Subcutaneous adipose tissue (tissue), 4 donors: Measurements from ENCODE around the gene THAP7. TPM values are rescaled to one million over a fixed set of nuclear protein-coding genes. Genes with fewer than 3 reads are reported as not detected.

Experiments used
- total RNA-seq, 4 donors: library from RNA; depleted of rRNA; stranded (reverse); fragments of >200 nt; gene quantifications; one replicate each; pipeline ENCODE4 v1.1.0, GENCODE V29; 2016
- TF ChIP-seq, protein P1 (sequence below): fragments of 450-650 bp; IDR thresholded peaks from one replicate; pipeline ENCODE4 v1.5.1; 2016; ENCODE audit warnings: low read depth, mild to moderate bottlenecking, control low read depth, antibody characterized with exemption, moderate library complexity

Gene THAP7
- total RNA-seq, 4 donors from 2014 or later: 20.7 to 26.6 (median 23.5) TPM

DNA sequence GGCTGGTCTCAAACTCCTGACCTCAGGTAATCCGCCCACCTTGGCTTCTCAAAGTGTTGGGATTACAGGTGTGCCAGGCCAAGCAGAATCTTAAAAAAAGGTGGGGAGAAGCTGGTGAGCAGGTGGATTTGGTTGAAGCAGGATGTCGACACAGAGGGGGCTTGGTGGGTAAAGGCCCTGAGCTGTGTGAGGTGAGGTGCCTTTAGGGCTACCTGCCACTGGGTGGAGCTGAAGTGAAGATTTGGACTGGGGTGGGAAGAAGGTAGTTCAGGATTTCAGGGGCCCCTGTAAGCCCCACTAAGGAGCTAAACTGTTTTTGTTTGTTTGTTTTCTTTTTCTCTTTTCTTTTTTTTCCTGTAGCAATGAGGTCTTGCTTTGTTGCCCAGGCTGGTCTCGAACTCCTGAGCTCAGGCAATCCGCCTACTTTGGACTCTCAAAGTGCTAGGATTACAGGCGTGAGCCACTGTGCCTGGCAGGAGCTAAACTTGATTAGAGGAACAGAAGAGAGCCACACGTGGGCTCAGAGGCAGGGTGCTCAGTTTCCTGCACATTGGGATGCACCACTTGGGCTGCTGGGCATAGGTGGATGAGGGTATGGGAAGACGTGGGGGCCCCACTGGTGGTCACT is 19.0 kb upstream of the THAP7 start:
- TF ChIP-seq, protein P1, sequence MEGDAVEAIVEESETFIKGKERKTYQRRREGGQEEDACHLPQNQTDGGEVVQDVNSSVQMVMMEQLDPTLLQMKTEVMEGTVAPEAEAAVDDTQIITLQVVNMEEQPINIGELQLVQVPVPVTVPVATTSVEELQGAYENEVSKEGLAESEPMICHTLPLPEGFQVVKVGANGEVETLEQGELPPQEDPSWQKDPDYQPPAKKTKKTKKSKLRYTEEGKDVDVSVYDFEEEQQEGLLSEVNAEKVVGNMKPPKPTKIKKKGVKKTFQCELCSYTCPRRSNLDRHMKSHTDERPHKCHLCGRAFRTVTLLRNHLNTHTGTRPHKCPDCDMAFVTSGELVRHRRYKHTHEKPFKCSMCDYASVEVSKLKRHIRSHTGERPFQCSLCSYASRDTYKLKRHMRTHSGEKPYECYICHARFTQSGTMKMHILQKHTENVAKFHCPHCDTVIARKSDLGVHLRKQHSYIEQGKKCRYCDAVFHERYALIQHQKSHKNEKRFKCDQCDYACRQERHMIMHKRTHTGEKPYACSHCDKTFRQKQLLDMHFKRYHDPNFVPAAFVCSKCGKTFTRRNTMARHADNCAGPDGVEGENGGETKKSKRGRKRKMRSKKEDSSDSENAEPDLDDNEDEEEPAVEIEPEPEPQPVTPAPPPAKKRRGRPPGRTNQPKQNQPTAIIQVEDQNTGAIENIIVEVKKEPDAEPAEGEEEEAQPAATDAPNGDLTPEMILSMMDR: no peak

DNA sequence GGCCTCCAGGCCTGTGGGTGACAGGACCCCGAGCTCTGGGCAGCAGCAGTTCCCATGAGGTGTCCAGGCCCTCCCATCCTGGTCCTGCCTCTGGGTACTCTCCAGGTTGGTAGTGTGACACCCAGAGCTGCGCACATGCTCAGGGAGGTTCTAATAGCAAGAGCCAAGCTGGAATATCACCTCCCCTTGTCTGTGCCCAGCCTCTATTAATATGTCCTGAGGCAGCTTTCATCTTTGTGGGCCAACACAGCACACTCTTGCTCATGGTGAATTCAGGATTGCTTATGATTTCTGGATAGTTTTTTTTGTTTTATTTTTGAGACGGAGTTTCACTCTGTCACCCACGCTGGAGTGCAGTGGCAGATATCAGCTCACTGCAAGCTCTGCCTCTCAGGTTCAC is 16.4 kb upstream of the THAP7 start:
- TF ChIP-seq, protein P1: no peak

DNA sequence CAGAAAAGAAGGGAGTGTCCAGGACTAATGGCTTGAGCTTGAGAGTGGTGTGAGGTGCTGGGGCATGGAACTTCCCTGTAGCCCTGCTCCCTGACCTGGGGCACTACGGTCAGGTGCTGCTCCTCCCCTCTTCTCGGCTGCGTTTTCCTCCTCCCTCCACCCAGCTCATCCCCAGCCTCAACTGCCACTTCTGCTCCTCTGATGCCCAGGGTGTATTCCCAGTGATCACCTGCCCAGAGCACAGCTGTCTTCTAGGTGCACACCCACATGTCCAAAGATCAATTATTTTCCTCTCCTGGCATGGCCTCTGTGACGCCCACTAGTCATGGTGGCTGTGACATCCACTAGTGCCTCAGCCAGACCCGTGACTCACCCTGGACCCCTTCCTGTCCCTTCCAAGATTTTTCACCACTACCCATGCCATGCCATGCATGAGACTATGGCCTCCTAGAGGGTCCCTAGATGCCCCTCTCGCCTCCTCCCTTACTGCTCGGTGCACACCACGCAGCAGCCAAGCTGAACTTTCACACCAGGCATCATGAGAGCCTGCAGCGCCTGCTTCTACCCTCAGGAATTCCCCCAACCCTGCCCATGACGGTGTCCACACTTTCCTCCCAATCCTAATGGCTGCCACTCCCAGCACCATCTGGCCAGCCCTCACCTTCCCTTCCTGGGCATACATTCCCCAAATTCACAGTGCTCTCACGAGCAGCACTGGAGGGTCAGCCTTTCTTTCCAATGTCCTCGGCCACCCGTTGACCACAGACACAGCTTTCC is 14.9 kb upstream of the THAP7 start:
- TF ChIP-seq, protein P1: no peak

DNA sequence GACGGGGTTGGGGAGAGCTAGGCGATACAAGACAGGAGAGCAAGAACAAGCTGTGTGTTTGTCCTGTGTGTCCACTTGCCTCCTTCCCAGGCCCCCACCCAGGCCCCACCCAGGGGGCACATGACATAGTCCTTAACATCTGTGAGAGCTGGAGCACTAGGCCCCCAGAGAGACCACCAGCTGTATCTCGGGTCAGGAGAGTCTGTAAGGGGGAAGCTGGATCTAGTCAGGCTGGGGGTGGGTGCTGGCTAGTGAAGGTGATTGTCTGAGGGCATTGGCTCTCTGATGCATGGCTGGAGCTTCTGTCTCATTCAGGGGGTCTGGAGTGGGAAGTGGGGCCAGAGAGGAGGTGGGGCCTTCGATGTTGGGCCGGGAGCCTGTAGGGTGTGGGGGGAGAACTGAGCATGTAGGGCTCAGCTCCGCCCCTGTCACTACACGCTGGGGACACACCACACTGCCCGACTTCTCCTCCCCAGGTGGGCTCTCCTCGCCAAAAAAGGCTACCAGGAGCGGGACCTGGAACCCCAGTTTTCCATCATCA is 13.6 kb upstream of the THAP7 start:
- TF ChIP-seq, protein P1: no peak

DNA sequence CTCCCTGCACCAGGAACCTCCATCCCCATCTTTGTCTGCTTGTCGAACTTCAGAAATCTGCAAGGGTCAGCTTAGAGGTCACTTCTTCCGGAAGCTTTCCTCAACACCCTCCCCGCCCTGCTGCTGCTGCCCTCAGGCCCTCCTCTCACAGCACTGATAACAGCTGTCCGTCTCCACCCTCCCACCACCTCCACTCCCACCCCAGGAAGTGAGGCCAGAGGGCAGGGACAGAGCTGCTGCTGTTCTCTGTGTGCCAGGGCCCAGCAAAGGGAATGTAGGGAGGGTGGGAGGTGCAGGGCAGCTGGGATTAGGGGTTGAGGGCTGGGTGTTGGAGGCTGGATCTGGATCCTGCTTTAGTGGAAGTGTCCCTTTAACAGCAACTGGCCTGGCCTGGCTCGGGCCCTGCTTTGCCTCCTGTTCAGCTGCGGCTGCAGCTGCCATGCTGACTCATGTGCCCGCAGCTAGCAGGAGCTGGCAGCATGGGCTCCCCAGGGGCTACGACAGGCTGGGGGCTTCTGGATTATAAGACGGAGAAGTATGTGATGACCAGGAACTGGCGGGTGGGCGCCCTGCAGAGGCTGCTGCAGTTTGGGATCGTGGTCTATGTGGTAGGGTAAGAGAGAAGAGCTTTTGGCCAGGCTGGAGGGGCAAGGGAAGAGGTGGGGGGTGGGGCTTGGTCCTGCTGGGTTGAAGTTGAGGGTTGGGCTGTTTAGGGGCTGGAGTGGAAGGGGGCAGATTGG is 13.0 kb upstream of the THAP7 start, which contains the start of gene P2RX6:
Gene P2RX6 (plus strand): TSS at position 440 of the 740 bp plus-strand sequence. CDS start 10 bp downstream, at position 450.
- TF ChIP-seq, protein P1: no peak

DNA sequence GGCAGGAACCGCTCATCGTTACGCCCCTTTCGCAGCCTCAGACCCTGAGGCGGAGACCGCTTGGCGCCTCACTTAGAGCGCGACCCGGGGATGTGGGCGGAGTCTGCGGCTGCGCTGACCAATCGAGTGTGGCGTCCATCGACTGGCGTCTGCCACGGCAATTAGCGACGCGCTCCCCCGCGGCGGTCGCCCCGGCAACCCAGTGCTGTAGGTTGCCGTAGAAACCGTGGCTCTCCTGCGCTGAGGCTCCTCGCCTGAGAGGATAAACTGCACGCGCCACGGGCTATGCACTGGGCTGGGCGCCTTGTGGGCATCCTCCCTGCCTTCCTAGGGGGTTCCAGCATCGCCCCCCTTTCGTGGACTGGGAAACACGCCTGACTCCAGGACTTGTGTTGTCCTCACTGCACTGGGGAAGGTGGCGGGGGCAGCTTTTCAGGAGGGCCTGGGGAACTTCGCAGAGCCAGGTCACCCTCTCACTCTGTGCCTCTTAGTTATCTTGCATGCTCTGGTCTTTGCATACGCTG is 12.3 kb upstream of the THAP7 start:
- TF ChIP-seq, protein P1: no peak
